HL-60 (cell line): Measurements from ENCODE around the gene MLH1.

Source experiments
- TF ChIP-seq, protein P1 (sequence below): IDR thresholded peaks from one replicate; pipeline ENCODE4 v1.5.1; 2011; ENCODE audit warnings: low read length, control low read depth, inconsistent platforms; ENCODE audit not compliant: insufficient read depth
- TF ChIP-seq, protein P2 (sequence below): IDR thresholded peaks from 2 replicates; pipeline ENCODE4 v1.6.1; 2012; ENCODE audit warnings: low read depth; ENCODE audit not compliant: insufficient replicate concordance

DNA sequence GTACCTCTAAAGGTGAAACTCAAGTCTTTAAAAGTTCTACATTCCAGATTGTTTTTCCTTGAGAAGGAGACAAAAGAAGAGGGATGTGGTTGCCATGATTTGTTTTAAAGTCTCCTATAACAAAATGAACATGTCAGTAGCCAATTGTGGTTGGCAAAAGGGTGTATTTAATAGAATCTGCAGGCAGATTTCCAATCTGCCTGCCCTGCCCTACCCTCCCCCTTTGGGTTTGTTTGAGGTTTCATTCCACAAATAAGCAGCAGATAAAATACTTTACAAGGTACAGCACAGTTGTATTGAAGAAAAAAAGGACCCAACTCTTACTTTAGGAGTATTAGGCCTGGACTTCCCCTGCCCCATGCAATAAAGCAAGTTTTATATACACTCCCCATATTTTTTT is 59.5 kb downstream of the MLH1 start:
- TF ChIP-seq, protein P1, sequence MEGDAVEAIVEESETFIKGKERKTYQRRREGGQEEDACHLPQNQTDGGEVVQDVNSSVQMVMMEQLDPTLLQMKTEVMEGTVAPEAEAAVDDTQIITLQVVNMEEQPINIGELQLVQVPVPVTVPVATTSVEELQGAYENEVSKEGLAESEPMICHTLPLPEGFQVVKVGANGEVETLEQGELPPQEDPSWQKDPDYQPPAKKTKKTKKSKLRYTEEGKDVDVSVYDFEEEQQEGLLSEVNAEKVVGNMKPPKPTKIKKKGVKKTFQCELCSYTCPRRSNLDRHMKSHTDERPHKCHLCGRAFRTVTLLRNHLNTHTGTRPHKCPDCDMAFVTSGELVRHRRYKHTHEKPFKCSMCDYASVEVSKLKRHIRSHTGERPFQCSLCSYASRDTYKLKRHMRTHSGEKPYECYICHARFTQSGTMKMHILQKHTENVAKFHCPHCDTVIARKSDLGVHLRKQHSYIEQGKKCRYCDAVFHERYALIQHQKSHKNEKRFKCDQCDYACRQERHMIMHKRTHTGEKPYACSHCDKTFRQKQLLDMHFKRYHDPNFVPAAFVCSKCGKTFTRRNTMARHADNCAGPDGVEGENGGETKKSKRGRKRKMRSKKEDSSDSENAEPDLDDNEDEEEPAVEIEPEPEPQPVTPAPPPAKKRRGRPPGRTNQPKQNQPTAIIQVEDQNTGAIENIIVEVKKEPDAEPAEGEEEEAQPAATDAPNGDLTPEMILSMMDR = no peak
- TF ChIP-seq, protein P2, sequence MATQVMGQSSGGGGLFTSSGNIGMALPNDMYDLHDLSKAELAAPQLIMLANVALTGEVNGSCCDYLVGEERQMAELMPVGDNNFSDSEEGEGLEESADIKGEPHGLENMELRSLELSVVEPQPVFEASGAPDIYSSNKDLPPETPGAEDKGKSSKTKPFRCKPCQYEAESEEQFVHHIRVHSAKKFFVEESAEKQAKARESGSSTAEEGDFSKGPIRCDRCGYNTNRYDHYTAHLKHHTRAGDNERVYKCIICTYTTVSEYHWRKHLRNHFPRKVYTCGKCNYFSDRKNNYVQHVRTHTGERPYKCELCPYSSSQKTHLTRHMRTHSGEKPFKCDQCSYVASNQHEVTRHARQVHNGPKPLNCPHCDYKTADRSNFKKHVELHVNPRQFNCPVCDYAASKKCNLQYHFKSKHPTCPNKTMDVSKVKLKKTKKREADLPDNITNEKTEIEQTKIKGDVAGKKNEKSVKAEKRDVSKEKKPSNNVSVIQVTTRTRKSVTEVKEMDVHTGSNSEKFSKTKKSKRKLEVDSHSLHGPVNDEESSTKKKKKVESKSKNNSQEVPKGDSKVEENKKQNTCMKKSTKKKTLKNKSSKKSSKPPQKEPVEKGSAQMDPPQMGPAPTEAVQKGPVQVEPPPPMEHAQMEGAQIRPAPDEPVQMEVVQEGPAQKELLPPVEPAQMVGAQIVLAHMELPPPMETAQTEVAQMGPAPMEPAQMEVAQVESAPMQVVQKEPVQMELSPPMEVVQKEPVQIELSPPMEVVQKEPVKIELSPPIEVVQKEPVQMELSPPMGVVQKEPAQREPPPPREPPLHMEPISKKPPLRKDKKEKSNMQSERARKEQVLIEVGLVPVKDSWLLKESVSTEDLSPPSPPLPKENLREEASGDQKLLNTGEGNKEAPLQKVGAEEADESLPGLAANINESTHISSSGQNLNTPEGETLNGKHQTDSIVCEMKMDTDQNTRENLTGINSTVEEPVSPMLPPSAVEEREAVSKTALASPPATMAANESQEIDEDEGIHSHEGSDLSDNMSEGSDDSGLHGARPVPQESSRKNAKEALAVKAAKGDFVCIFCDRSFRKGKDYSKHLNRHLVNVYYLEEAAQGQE = no peak
